Stimulated activated CD4-positive, alpha-beta T cell treated with anti-CD3 and anti-CD28 coated beads, Interleukin-2, amount 100 ng/mL, for 24 hours (primary cell): Measurements from ENCODE around the gene FXYD6.
A peak's percentile ranks its signal among the peaks of the same experiment; 100 is the strongest.

Experiments used
- DNase-seq, 2 donors: peaks; one replicate each; pipeline ENCODE4 v3.0.0-alpha.2; 2020

FXYD6 gene

DNA sequence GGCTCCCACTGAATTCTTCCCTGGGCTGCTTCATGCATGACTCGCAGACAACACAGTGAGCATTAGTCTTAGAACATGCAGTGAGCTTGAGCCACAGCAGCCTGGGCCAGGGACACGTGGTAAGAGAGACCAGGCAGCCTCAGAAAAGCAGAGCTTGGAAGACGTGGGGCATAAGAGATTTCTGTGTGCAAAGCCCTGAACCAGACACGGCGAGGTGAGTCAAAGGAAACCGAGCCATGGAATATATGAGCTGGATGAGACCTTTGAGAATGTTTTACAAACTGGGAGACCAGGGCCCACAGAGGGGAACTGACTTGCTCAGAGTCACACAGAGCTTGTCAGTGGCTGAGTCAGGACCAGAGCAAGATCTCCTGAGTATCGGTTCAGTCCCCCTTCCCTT lies 8.5 kb upstream of the FXYD6 start:
- peak in 1 of 2 donors; percentile 25 for DNase-seq

DNA sequence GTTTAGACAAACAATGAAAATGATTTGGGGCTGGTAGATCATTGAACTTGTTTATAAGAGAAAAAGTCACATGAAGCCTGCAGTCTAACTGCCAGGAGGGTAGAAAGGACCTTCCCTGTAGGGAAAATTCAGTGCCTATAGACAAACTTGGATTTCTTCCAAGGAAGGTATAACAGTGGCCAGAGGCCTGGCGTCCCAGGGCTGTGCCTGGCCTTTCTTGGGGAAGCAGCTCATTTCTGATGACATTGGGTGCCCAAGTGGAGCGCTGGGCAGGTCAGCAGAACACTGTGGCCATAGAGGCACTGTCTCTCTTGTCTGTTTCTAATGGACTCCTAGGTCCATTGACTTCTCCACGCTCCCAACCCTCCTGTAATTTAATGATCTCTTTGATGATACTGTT lies 6.6 kb upstream of the FXYD6 start:
- no peak for DNase-seq

DNA sequence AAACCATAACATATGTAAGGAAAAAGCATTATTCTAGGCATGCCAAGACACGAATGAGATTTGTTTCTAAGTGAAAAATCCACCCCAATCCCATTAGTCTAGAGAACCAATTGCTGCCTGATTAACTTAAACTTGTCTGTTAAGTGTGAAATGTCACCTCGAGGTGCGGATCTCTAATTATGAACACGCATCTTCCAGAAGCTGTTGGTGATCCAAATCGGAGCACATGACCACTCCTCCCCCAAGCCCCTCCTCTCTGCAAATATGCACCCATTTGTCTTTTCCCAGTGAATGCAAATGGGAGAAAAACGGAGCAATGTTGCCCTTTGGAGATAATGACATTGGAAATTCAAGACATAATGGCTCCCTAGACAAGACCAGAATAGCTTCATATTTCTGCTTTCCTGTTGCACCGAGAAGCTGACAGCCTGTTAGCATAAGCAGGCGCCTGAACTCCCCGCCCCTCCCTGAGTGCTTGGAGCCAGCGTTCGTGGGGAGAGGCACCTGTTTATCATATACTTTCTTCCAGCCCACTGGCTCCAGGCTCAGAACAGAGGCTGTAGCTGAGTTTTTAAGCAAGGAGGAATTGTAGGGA lies 6.0 kb upstream of the FXYD6 start:
- DNase-seq = no peak

DNA sequence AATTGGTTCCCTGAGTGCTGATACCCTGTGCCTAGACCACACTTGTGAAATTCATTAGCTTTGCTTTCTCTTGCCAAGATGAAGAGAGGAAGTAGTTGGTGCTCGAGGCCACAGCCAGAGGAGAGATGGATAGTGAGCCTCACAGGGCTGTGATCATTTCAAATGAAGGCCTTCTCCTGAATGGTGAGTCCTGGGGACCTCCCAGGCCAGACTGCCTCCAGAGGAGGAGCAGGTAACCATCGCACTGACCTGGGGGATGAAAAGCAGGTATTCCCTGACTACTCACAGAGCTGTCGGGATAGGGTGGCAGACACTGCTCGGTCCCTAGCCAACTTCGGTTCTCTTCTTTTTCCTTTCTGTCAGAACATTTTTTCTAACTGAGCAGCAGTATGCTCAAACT lies 4.8 kb upstream of the FXYD6 start:
- no peak for DNase-seq

DNA sequence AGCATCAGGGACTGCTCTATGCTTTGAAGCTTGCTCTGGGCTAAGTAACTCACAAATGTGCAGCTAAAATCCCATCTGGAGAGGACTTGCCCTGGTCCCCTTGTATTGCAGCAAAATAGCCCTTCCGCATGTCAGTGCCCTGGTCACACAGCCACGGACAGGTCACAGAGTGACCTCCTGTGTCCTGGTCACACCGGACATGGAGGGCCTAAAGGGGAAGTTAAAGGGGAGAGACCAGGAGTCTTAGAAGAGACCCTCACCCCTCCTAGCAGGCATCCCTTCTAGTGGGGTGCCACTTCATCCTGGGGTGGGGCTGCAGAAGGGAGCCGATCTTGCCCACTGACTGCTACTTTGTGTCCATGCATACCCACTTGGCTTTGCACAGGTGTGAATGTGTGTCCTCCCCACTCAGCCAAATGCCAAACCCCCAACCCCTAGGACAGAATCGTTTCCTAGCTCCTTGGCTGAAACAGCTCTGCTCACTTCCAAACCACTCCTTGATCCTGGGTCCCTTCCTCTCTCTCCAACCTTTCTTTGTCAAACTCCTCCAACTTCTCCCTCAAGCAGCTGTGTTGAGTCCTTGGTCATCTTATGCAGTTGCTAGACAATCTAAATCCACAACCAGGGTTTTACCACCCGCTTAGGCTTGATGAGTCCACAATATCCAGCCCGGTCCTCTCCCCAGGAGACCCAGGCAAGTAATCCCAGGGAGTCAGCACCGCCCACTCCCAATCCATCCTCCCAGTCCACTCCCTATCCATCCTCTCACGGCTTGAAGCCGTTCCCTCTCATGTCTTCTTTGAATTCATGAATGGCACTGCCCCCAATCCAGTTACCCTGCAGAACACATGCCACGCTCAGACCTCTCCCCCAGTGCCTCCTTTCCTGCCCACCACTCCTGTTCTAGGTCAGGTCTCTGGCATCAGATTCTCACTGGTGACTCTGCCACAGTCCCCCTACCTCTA lies 3.3 kb upstream of the FXYD6 start:
- no peak for DNase-seq

DNA sequence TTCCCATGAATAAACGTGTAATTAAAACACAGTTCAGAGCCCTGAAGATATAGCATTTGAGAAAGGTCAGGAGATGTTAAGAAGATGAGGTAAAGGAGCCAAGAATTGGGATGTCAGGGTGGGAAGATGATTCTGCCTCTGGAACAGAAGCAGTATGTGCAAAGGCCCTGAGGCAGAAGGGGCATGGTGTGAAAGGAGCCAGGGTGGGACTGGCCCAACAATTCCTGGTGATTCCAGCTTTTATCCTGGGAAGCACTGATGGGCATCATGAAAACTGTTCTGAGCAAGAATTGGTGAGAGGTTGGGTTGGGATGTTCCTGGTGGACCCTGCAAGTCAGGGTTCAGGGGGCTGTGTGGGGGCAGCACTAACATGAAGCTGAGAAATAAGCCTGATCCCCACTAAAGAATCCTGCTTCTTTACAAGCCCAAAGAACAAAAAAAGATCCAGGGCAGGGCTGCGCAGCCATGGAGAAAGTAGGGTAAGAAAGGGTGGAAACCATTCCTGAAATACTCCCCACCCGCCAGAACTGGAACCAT lies 2.5 kb upstream of the FXYD6 start:
- no peak for DNase-seq

DNA sequence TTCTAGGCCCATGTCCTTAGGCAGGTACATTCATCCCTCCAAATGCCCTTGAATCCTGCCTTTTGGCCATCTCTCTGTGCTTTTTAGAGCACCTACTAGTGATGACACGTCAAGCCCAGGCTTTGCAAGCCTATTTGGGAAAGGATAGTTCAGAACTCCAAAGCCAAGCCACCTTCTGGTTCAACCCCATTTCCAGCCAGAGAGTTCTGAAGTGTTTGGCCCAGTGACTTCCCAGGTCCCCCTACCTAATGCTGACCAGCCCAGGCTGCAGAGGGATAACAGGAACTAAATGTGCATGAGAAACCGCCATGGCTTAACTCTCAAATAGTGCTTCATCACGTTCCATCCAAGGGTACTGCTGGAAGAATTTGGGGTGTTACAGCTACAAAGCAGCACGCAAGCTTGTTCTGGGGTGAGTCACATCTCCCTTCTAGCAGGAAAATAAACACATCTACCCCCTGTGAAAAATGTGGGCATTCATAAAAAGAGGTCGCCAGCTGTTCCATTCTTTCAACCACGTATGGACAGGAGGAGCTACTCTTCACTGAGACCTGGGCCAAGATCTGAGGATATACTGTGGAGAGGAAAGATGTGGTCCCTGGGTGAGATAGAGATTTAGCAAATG lies 2.0 kb upstream of the FXYD6 start:
- DNase-seq = no peak

DNA sequence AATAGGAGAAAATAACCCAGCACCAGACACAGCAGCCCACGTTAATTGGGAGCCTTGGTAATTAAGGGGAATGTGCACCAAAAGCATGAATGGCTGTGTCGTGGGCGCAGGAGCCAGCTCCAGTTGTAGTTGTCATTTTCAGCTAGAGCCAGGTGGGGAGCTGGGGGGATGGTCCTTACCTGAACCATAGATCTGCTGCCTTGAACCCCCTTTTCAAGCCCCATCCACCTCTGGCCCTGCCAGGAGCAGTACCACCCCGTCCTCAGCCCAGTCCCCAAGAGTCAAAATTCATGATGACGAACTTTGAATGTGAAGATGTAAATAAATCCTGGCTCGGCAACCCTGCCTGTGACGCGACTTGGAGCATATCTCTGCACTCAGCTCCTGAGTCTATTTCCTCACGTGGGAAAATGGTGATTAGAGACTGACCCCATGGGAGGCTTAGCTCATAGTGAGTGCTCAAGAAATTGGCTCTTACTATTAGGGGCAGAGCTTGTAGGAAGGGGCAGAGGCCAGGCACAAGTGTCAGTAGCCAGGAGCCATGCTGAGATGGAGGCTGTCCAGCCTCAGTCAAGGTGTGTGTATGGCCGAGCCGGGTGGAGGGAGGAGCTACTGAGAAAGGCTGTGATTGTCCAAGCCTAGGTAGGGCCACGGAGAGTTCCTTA lies 794 bp upstream of the FXYD6 start:
- no peak for DNase-seq

DNA sequence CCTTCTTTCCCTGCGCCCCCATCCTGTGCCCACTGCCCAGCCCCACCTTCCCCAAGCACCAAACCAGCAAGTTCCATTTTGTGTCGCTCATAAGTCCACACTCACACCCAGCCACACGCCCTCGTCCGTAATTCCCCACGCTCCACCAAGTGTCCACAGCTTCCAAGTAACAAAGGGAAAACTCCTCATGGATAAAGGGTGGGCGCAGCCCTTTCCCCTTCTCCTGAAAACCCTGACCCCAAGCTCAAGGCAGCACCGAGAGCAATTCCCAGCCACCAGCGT lies 458 bp downstream of the FXYD6 start:
- DNase-seq = no peak

DNA sequence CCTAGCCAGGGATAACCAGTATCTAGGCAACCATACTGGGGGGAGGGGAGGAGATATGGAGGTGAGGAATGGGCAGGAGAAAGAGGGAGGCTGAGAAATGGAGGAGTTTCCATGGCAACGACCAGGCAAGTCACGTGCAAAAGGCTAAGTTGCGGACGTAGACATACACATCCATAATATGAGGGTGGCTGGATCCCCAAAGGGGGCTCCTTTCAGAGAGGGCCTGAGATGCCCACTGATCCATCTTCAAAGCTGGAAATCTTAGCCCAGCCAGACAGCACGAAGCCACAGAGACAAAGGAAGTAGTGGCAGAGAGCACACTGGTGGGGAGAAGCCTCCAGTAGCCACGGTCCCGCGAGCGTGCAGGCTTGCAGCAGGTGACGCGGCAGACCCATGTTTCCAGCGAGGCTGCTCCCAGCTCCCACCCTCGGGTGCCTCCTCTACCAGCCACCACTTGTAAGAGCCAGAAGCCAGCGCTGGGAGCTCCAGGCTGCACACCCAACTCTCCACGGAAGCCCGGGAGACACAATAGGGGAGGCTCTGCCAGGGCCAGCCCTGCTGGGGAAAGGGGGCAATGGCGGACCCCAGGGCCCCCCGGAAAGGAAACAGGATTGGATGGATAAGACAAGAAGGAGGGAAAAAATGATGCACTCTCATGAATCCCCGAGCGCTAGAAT lies 938 bp downstream of the FXYD6 start:
- DNase-seq = peak; percentile 23 to 31

DNA sequence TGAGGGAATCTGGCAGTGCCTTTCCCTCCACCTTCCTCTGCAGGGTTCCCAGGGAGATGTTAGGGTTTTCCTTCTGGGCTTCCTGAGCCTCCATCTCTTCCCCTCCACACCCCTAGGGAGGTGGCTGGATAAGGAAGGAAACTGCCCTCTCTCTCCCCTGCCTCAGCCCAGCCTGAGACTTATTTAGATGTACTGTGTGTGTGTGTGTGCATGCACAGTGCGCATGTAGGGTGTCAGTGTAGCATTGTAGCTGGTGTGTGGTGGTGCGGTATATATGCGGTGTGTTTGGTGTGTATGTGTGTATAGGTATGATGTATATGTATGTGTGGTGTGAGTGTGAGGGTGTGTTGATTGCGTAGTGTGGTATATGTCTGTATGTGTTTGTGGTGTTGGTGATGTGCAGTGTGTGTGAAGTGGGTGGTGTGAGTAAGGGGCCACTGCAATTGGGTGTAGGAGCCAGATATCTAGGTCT lies 1.5 kb downstream of the FXYD6 start:
- DNase-seq = no peak

DNA sequence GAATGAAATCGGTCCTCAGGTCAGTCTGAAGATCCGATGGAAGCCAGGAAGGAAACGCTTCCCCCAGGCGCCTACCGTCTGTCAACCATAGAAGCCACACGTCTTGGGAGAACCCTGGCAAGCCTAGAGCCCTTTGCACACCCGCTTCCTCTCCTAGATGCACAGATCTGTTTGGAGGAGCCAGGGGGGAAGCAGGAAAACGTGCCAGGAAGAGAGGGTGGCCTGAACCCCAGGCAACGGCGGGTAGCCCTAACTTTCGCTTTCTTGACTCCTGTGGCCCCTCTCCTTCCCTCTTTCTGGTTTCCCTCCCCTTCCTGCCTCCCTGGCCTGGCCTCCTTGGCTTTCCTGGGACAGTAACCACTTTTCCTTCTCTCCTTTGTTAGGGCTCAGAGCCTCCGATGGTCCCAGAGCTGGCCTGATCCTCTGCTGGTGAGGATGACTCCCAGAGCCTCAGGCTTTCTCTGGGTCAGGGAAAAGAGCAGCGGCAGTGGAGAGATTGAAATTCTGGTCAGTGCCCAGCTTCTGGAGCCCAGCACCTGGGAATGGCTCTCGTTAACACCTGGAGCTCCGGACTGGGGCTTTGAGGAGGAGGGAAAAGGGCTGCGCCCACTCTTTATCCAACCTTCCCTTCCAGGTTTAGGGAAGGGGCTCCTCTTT lies 2.1 kb downstream of the FXYD6 start:
- no peak for DNase-seq

DNA sequence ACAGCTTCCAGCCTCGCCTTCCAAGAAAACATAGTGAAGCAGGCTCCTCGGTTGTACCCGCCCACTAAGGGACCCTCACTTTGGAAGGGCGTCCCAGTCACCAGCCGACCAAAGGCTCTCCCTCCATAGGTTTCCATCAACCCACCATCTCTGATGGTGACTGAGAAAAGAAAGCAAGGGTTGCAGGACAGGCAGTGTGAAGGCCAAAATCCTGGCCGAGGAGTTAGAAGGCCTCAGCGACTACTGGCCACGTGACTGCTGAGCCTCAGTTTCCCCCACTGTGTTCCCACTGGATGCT lies 2.7 kb downstream of the FXYD6 start:
- DNase-seq = no peak

DNA sequence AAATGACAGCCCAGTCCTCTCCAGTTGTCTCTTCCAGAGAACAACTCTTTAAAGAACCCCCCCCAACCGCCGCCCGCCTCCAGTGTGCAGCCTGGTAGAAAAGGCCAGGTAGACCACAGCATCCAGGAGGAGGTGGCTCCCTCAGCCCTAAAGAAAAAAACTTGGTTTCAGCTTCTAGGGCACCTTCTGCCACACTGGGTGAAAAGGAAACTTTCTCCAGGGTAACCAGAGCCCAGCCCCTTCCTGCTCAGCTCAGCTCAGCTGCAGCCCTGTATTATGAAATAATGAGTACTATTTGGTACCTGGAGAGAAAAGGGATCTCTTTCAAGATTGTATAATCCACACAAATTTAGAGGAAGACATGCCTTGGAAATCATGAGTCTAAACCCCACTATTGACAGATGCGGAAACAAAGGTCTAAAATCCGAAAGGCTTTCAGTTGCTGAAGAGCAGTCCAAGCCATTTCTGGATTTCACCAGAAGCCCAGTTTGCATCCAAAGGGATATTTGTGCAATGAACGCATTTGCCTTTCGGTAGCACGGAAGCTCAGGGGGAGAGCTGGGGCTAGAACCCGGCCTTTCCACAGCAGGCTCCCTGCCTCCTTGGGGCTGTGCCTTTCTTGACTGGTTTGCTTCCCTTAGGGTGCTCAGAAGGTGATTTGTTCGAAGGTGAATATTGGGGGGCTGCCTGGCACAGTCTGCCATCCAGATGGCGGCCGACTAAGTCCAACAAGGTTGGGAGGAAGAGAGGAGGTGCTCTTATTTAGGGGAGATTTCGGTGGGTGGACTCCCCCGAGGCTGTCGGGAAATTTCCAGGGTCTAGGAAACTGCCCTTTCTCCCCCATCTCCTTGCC lies 3.3 kb downstream of the FXYD6 start:
- DNase-seq = no peak

DNA sequence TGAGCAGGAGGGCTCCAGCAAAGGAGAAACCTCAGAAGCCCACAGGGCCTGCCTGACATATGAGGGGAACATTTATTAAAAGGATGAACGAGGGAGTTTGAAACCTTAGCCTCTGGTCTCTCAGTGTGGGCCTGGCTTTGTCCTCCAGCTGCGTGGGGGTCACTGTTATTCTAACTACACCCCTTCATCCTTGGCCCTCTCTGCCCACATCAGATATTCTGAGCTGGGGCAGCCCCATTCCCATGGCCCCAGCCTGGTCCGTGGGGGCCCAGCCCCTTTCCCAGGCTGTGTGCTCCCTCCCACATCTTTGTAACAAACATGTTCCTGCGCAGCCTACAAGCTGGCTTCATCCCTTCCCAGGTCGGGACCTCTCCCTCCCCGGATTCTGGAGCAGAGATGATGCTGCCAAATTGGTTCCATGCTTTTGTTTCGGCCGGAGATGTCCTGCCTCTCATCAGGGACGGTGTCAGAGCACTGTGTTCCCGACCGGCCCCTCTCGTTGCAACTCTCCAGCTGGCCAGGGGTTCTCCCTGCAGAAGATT lies 4.0 kb downstream of the FXYD6 start:
- DNase-seq = no peak

DNA sequence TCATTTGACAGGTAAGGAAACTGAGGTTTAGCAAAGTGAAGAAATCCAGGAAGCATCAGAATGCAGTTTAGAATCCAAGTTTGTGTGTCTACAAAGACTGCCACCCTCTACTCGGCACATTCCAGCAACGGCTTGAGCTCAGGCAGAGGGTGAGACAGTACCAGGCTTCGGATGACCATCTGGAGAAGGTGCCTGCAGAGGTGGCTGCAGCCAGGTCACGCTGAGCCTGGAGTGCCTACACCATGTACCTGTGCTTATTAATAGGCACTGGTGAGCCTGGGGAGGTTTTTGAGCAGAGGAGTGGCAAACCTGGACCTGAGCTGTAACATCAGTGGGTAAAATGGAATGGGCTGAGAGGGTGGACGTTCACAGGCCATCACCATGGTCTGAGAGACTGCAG lies 4.7 kb downstream of the FXYD6 start:
- no peak for DNase-seq

DNA sequence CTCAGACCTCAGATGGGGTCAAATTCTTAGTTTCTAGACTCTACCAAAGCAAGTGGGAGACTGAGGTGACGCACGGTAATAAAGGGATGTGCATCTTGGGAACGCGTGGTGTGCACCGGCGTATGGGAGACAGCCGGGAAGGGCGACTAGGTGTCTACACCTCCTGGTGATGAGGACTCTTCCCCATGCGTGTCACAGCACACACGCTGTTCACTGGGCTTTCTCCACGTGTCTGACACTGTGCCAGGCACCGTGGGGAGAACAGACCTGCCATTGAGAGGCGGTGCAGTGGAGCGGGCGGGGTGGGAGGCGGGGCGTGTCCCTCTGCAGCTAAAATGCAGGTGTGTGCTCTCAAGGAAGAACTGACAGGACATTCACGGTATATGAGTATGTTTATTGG lies 5.3 kb downstream of the FXYD6 start:
- DNase-seq = no peak

DNA sequence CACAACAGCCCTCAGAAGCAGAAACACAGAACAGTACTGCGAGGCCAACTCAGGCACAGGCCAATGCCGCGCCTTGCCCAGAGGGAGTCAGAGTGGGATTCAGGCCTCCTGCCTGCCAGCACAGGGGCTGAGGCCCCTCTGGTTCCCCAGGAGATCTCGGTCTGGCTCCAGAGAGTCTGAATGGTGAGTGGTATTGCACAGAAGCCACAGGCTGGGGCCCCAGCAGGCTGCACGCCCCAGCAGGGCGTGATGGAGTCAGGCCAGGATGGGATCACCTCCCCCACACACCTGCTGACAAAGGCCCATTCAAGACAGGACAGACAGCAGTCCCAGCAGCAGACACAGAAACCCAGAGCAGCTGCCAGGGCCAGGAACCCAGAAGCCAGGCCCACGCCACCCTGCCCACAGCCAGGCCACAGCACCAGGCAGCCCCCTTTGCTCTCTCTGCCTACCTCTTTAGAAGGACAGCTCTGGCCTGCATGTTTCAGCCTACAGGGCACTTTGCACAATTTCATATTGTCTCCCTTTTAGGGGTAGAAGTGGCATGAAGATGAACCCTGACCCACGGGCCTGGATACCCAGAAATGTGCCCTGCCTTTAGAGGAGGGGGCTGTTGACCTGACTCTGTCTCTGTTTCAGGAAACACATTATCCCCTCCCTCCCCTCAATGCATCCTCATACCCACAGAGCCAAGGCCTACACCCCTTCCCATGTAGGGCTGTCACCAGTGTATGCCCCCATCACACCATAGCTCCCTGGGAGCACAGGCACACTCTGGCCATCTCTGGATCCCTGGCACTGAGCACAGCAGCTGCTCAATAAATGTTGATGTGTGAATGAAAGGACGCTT lies 6.1 kb downstream of the FXYD6 start:
- DNase-seq = no peak

DNA sequence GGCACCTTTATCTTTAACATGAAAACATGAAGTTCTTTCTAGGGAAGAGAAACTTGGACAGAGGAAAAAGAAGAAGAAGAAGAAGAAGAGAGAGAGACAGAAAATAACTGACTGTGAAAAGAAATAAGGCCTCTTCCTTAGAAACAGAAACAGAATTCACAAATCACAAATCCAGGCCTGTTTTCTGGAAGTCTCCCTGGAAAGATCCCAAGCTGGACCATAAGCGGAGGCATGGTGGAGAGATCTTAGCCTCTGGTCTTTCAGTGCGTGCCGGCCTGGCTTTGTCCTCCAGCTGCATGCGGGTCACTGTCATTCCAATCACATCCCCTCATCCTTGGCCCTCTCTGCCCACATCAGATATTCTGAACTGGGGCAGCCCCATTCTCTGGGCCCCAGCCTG lies 6.9 kb downstream of the FXYD6 start:
- no peak for DNase-seq
